ENCODE results near the gene PPP4R3B. TPM values are rescaled to one million over a fixed set of nuclear protein-coding genes. Genes with fewer than 3 reads are reported as not detected.

Gene PPP4R3B
- total RNA-seq, result 42.1 and 43.6 TPM in 2 replicates

GRCh38 chr2:55617175-55618024 lies at the start of gene PPP4R3B:
TSS of gene PPP4R3B (minus strand) at chr2:55617622. CDS start at chr2:55617285, 337 bp downstream.

Other genes starting within 250 kb of the PPP4R3B start
- gene CCDC88A, start 197.8 kb downstream of the PPP4R3B start, total RNA-seq, result 28.7 and 30.5 TPM in 2 replicates
- gene CFAP36, start 97.9 kb downstream of the PPP4R3B start, total RNA-seq, result 18.7 and 19.3 TPM in 2 replicates
- 10.4 and 11.4 TPM in 2 replicates for gene PNPT1, start 76.2 kb upstream of the PPP4R3B start, total RNA-seq